ENCODE measurements around the gene MAP3K4. TPM values are rescaled to one million over a fixed set of nuclear protein-coding genes. Genes with fewer than 3 reads are reported as not detected.

Gene MAP3K4
- total RNA-seq, 1 donor, result 31.1 TPM

DNA sequence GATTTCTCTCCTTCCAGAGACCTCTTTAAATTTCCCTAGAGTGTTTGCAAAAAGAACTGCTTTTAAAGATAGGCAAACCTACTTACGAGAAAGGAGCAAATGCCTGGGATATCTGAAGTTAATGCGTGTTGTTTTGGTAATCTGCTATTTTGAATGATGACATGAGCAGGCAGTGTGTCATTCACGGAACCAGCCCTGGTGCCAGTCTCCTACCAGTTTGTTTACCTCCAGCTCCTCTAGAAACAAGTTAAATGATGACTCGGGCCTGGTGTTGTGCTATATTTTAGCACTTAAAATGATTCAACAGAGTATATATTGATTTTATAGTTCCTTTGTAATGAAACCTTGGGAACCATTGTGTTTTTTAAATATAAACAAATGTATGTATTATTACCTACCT, 41.1 kb upstream of the MAP3K4 start:
- H2AFZ ChIP-seq (ENCODE audit: low read length), result peak overlapping the region; percentile 50
- DNase-seq (ENCODE audit: insufficient read length, low spot score, missing footprints), result peak; percentile 90

DNA sequence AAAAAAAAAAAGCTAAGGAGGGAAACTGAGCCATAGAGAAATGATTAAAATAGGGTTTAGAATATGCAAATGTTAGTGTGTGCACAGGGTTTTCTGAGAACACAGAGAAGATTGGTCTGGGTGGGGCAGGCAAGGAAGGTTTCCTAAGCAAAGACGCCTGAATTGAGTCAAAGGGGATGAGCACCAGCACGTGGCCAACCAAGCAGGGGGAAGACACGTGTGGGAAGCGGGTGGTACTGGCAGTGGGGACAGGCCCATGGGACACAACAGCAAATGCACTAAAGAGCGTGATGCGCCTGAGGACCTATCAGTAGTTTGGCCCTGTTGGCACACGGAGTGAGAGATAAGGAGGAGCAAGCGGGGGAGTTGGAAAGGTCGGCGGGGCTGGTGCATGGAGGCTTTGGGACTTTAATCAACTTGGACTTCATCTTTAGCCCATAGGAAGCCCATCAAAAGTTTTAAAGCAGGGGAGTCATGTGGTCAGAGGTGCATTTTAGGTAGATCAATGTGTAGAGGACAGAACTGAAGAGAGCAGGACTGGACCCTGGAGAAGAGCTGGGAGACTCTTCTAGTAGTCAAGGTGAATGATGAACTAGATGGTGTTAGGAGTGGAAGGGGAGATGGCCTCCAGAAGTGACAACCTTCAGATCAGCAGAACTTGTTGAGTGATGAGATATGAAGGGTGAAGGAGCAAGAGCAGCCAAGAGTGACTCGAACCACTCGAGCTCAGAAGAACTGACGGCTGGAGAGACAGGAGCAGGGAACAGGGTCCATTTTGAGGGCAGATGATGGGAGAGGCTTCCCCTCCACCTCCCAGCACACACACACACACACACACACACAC, 40.2 kb upstream of the MAP3K4 start:
- H4K20me1 ChIP-seq (ENCODE audit: insufficient read depth, low read length), result no peaks in the 10 kb centered on the region
- H3K4me1 ChIP-seq (ENCODE audit: insufficient read depth, low read length), result peaks cover 14% of the 10 kb centered on the region
- peak overlapping the region; percentile 78 for H3K27ac ChIP-seq (ENCODE audit: low read depth, low read length)
- DNase-seq (ENCODE audit: insufficient read length, low spot score, missing footprints), result no peak
- H2AFZ ChIP-seq (ENCODE audit: low read length), result no peak overlapping the region
- no peaks in the 10 kb centered on the region for H3K9me3 ChIP-seq (ENCODE audit: low read depth, low read length)
- H3K27me3 ChIP-seq (ENCODE audit: insufficient read depth, low read length), result no peaks in the 10 kb centered on the region
- H3K4me3 ChIP-seq (ENCODE audit: insufficient read depth, low read length), result no peak overlapping the region
- no peak overlapping the region for H3K4me2 ChIP-seq (ENCODE audit: insufficient read depth, low read length)
- no peaks in the 10 kb centered on the region for H3K36me3 ChIP-seq (ENCODE audit: insufficient read depth, low read length)
- no peak for TF ChIP-seq CTCF (IDR thresholded peaks at IDR 0.05; ENCODE audit: extremely low read depth, low read depth, low read length)
- H3K79me2 ChIP-seq (ENCODE audit: insufficient read depth, low read length), result no peaks in the 10 kb centered on the region

More for the DNA sequence above, 41.1 kb upstream of the MAP3K4 start:
- peak overlapping the region; percentile 78 for H3K27ac ChIP-seq (ENCODE audit: low read depth, low read length)
- TF ChIP-seq CTCF (IDR thresholded peaks at IDR 0.05; ENCODE audit: extremely low read depth, low read depth, low read length), result no peak
- H3K27me3 ChIP-seq (ENCODE audit: insufficient read depth, low read length), result no peaks in the 10 kb centered on the region
- H3K4me2 ChIP-seq (ENCODE audit: insufficient read depth, low read length), result peak overlapping the region; percentile 61
- H3K79me2 ChIP-seq (ENCODE audit: insufficient read depth, low read length), result no peaks in the 10 kb centered on the region
- no peaks in the 10 kb centered on the region for H3K36me3 ChIP-seq (ENCODE audit: insufficient read depth, low read length)
- H3K4me1 ChIP-seq (ENCODE audit: insufficient read depth, low read length), result peaks cover 14% of the 10 kb centered on the region
- no peaks in the 10 kb centered on the region for H3K9me3 ChIP-seq (ENCODE audit: low read depth, low read length)
- no peak overlapping the region for H3K4me3 ChIP-seq (ENCODE audit: insufficient read depth, low read length)
- no peaks in the 10 kb centered on the region for H4K20me1 ChIP-seq (ENCODE audit: insufficient read depth, low read length)

GRCh38 chr6:160952633-160953281, 38.8 kb upstream of the MAP3K4 start:
- Histone ChIP-seq H3K4me2 (ENCODE audit: insufficient read depth, low read length) (no peak overlapping the region), H3K27me3 (ENCODE audit: insufficient read depth, low read length) (no peaks in the 10 kb centered on the region), H3K79me2 (ENCODE audit: insufficient read depth, low read length) (no peaks in the 10 kb centered on the region), H3K27ac (ENCODE audit: low read depth, low read length) (no peak overlapping the region), H3K4me3 (ENCODE audit: insufficient read depth, low read length) (no peak overlapping the region), H2AFZ (ENCODE audit: low read length) (no peak overlapping the region), H3K9me3 (ENCODE audit: low read depth, low read length) (no peaks in the 10 kb centered on the region), H4K20me1 (ENCODE audit: insufficient read depth, low read length) (no peaks in the 10 kb centered on the region), H3K4me1 (ENCODE audit: insufficient read depth, low read length) (peaks cover 14% of the 10 kb centered on the region), H3K36me3 (ENCODE audit: insufficient read depth, low read length) (no peaks in the 10 kb centered on the region)
- TF ChIP-seq CTCF (IDR thresholded peaks at IDR 0.05; ENCODE audit: extremely low read depth, low read depth, low read length), result no peak
- DNase-seq (ENCODE audit: insufficient read length, low spot score, missing footprints), result peak; percentile 58

Data from osteoblast (primary cell).